Caco-2 (cell line): Measurements from ENCODE around the gene MAPK6. TPM values are rescaled to one million over a fixed set of nuclear protein-coding genes. Genes with fewer than 3 reads are reported as not detected.

ENCODE experiments used
- BruUV-seq: library from RNA; stranded (reverse); fragments of 400-500 nt; replicated peaks from 2 replicates; lab custom pipeline; 2021; lab: Mats Ljungman, UMichigan
- CTCF ChIA-PET: fragments of 300-600 bp; sonication (Branson Sonifier 250); formaldehyde crosslinking; loops from one replicate; lab custom pipeline; 2022; ENCODE audit warnings: antibody characterized with exemption; lab: Charles Lee
- POLR2A ChIA-PET: fragments of 300-600 bp; sonication (Branson Sonifier 250); formaldehyde crosslinking; loops from one replicate; lab custom pipeline; 2022; ENCODE audit warnings: antibody characterized with exemption; lab: Charles Lee
- DNase-seq, 2 experiments: peaks; one replicate each; pipeline versions ENCODE4 v3.0.0 to v3.0.0-alpha.2; 2020 to 2022
- H3K27me3 ChIP-seq: replicated peaks from 2 replicates; pipeline ENCODE4 v1.6.0; 2011; ENCODE audit warnings: low read length; ENCODE audit not compliant: control insufficient read depth, insufficient read depth
- H3K36me3 ChIP-seq: 2 replicates; pipeline ENCODE4 v1.5.1; 2011; ENCODE audit warnings: low read length; ENCODE audit not compliant: control insufficient read depth, insufficient read depth
- H3K4me1 ChIP-seq: fragments of 250-450 bp; sonication (Bioruptor Pico); 2 replicates; pipeline ENCODE4 v1.5.1; 2020; ENCODE audit warnings: mild to moderate bottlenecking
- H3K4me3 ChIP-seq: 2 replicates; pipeline ENCODE4 v1.5.1; 2011; ENCODE audit warnings: low read depth, mild to moderate bottlenecking, control low read depth, low read length
- H3K9me3 ChIP-seq: fragments of 250-450 bp; sonication (Bioruptor Pico); 2 replicates; pipeline ENCODE4 v1.5.1; 2020; ENCODE audit warnings: mild to moderate bottlenecking, moderate library complexity
- H3K27ac Mint-ChIP-seq: one replicate; pipeline ENCODE4 v1.8.0; 2022; ENCODE audit warnings: mixed read lengths; ENCODE audit not compliant: unreplicated experiment
- H3K27me3 Mint-ChIP-seq: one replicate; pipeline ENCODE4 v1.8.0; 2022; ENCODE audit warnings: mixed read lengths; ENCODE audit not compliant: insufficient read depth, unreplicated experiment
- H3K36me3 Mint-ChIP-seq: one replicate; pipeline ENCODE4 v1.8.0; 2022; ENCODE audit warnings: mild to moderate bottlenecking, mixed read lengths; ENCODE audit not compliant: insufficient read depth, unreplicated experiment
- H3K4me1 Mint-ChIP-seq: one replicate; pipeline ENCODE4 v1.8.0; 2022; ENCODE audit warnings: low read depth, mixed read lengths; ENCODE audit not compliant: unreplicated experiment
- H3K4me3 Mint-ChIP-seq: one replicate; pipeline ENCODE4 v1.8.0; 2022; ENCODE audit warnings: mild to moderate bottlenecking, moderate library complexity, mixed read lengths; ENCODE audit not compliant: unreplicated experiment
- H3K9me3 Mint-ChIP-seq: one replicate; pipeline ENCODE4 v1.8.0; 2022; ENCODE audit warnings: mixed read lengths; ENCODE audit not compliant: unreplicated experiment
- CTCF ChIP-seq, 2 experiments: fragments of 200-600 bp in 1 of 2; IDR thresholded peaks; 1 replicate in 1 of 2; 2 replicates in 1 of 2; pipeline versions ENCODE4 v1.5.1 to v1.8.0; 2011 to 2022; ENCODE audit warnings: antibody characterized with exemption in 1 of 2, control low read depth in 1 of 2, inconsistent platforms in 1 of 2, low read depth in 1 of 2, low read length in 1 of 2, mild to moderate bottlenecking in 1 of 2, moderate library complexity in 1 of 2; ENCODE audit not compliant: insufficient read depth in 1 of 2, severe bottlenecking in 1 of 2, unreplicated experiment in 1 of 2
- intact Hi-C: fragments of 100-400 bp; cut with micrococcal nuclease; formaldehyde crosslinking; loops from one replicate; pipeline ENCODE4 v1.10.0; 2022; ENCODE audit not compliant: unreplicated experiment
- total RNA-seq: library from RNA; stranded (reverse); gene quantifications from 2 replicates; pipeline ENCODE4 v1.2.3, GENCODE V29; 2022

Gene MAPK6
- total RNA-seq, 1 experiment from 2014 or later: 69.8 TPM

GRCh38 chr15:52013151-52013791 lies 5.7 kb upstream of the MAPK6 start:
- ChIA-PET CTCF (no interaction called here), POLR2A (no interaction called here)
- no peaks in the 10 kb centered on the region for H3K27me3 Mint-ChIP-seq
- Histone ChIP-seq H3K36me3 (no peaks in the 10 kb centered on the region), H3K4me3 (no peak overlapping the region), H3K27me3 (no peaks in the 10 kb centered on the region), H3K4me1 (peaks cover under 1% of the 10 kb centered on the region; the same call in 1 of the 2 replicates), H3K9me3 (no peaks in the 10 kb centered on the region)
- no peak for TF ChIP-seq CTCF (IDR thresholded peaks at IDR 0.05; ENCODE audit: insufficient read depth in 1 of 2, low read depth in 1 of 2, low read length in 1 of 2, severe bottlenecking in 1 of 2, unreplicated experiment in 1 of 2)
- intact Hi-C loops: no loop called here
- peaks cover under 1% of the 10 kb centered on the region for H3K4me1 Mint-ChIP-seq
- H3K36me3 Mint-ChIP-seq: no peaks in the 10 kb centered on the region
- no TSS peak for BruUV-seq
- no peak overlapping the region for H3K4me3 Mint-ChIP-seq
- H3K27ac Mint-ChIP-seq: no peak overlapping the region
- H3K9me3 Mint-ChIP-seq: no peaks in the 10 kb centered on the region
- no peak for DNase-seq

DNA sequence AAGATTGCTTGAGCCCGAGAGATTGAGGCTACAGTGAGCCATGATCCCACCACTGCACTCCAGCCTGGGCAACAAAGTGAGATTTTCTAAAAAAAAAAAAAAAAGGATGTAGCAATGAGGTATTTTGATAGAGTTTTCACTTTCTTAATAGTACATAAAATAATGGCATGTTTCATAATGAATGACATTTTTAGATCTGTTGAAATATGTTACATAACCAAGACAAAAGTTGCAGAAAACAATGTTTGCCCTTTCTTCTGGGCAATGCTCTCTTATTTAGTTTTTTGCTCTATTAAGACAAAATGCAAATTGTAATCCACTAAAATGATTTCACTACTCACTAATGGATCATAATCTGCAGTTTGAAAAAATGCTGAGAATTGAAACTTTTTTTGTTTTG lies 4.4 kb upstream of the MAPK6 start:
- no TSS peak for BruUV-seq
- Histone ChIP-seq H3K36me3 (no peaks in the 10 kb centered on the region), H3K4me3 (no peak overlapping the region), H3K27me3 (no peaks in the 10 kb centered on the region), H3K9me3 (no peaks in the 10 kb centered on the region), H3K4me1 (peaks cover 5% of the 10 kb centered on the region; the same call in 1 of the 2 replicates)
- intact Hi-C loops: loop anchor here (5.0 kb wide), 1 partner anchor 42 kb away; the partner anchor contains the start of gene LEO1
- no peaks in the 10 kb centered on the region for H3K9me3 Mint-ChIP-seq
- ChIA-PET POLR2A (no interaction called here), CTCF (no interaction called here)
- peaks cover 9% of the 10 kb centered on the region for H3K36me3 Mint-ChIP-seq
- peaks cover 6% of the 10 kb centered on the region for H3K4me1 Mint-ChIP-seq
- H3K27me3 Mint-ChIP-seq: no peaks in the 10 kb centered on the region
- no peak for DNase-seq
- no peak for TF ChIP-seq CTCF (IDR thresholded peaks at IDR 0.05; ENCODE audit: insufficient read depth in 1 of 2, low read depth in 1 of 2, low read length in 1 of 2, severe bottlenecking in 1 of 2, unreplicated experiment in 1 of 2)
- H3K27ac Mint-ChIP-seq: no peak overlapping the region
- no peak overlapping the region for H3K4me3 Mint-ChIP-seq

GRCh38 chr15:52016316-52016715 lies 2.7 kb upstream of the MAPK6 start:
- no peaks in the 10 kb centered on the region for H3K9me3 Mint-ChIP-seq
- peaks cover 22% of the 10 kb centered on the region for H3K36me3 Mint-ChIP-seq
- H3K36me3 ChIP-seq: no peaks in the 10 kb centered on the region
- intact Hi-C loops: loop anchor here (5.0 kb wide), 1 partner anchor 44 kb away; the partner anchor contains the start of gene LEO1
- H3K27me3 ChIP-seq: no peaks in the 10 kb centered on the region
- BruUV-seq: no TSS peak
- ChIA-PET CTCF (no interaction called here), POLR2A (no interaction called here)
- H3K4me1 ChIP-seq: peaks cover 5% of the 10 kb centered on the region; the same call in 1 of the 2 replicates
- peaks cover 14% of the 10 kb centered on the region for H3K4me1 Mint-ChIP-seq
- H3K27me3 Mint-ChIP-seq: no peaks in the 10 kb centered on the region
- TF ChIP-seq CTCF (IDR thresholded peaks at IDR 0.05; ENCODE audit: insufficient read depth in 1 of 2, low read depth in 1 of 2, low read length in 1 of 2, severe bottlenecking in 1 of 2, unreplicated experiment in 1 of 2): no peak
- no peak overlapping the region for H3K4me3 ChIP-seq
- no peak for DNase-seq
- H3K27ac Mint-ChIP-seq: no peak overlapping the region
- no peaks in the 10 kb centered on the region for H3K9me3 ChIP-seq
- H3K4me3 Mint-ChIP-seq: no peak overlapping the region
